Measurements from ENCODE around the gene NUP214.
A peak's percentile ranks its signal among the peaks of the same experiment; 100 is the strongest.
"Not testable (repeated sequence)": the region's sequence is repeated elsewhere in the genome, so short reads cannot be mapped to it uniquely, and the experiment has no call there.

Gene NUP214

GRCh38 chr9:131197160-131197911, 72.0 kb downstream of the NUP214 start:
- DNase-seq (ENCODE audit: low spot score): no peak

GRCh38 chr9:131198041-131198715, 72.8 kb downstream of the NUP214 start:
- no peak for DNase-seq (ENCODE audit: low spot score)

DNA sequence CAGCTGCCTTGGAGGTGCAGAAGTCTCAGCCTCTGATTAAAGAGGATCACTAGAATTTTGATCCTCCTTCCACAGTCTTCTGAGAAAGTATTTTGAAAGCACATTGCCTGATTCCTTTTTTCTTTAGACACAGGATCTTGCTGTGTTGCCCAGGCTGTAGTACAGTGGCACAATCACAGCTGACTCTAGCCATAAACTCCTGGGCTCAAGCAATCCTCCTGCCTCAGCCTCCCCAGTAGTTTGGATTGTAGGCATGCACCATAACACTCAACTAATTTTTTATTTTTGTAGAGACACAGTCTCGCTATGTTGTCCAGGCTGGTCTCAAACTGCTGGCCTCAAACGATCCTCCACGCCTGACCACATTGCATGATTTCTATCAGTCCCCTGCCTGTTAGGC, 76.5 kb downstream of the NUP214 start:
- DNase-seq (ENCODE audit: low spot score): no peak

DNA sequence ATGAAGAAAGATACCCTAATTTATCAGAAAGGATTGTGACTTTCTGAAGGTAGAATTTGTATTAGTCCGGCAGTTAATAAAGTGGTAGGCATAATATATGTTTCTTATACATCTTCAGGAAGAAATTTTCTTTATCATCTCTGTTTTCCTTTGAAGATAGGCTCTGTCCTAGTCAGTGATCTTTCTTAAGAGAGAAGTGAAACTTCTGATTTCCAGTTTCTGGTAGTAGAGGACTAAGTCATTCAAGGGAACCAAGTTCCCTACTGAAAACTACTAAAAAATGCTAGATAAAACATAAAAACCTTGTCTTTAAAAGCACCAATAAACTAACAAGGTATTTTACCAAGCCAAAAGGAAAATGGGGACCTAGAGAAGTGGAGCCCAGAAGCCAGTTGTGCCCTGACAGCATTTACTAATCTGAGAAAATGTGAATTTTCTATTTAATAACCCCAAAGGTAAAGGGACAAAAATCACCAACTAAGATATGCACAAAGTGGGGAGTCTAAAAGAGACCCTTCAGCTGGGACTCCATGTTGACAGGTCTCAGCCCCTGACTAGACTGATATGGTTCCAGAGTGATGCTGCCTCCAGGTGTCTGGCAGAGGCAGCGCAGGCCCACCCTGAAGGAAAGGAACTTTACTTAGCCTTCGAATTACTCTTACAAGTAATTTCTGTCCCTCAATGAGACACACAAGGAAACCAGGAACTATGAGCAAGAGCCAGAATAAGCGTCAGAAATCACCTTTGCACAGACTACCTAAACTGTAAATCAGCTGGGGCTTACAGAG, 78.2 kb downstream of the NUP214 start:
- peak; percentile 59 for DNase-seq (ENCODE audit: low spot score)

GRCh38 chr9:131204285-131204684, 78.9 kb downstream of the NUP214 start:
- DNase-seq (ENCODE audit: low spot score): no peak

- no peak for DNase-seq (ENCODE audit: low spot score)
These were observed 81.1 kb downstream of the NUP214 start for GRCh38 chr9:131206495-131206894.

- not testable (repeated sequence) for DNase-seq (ENCODE audit: low spot score)
These were observed 86.5 kb downstream of the NUP214 start for GRCh38 chr9:131211920-131212319.

- no peak for DNase-seq (ENCODE audit: low spot score)
These were observed 89.0 kb downstream of the NUP214 start for GRCh38 chr9:131214286-131214856.

- DNase-seq (ENCODE audit: low spot score): no peak
These were observed 89.5 kb downstream of the NUP214 start for GRCh38 chr9:131214876-131215275.

DNA sequence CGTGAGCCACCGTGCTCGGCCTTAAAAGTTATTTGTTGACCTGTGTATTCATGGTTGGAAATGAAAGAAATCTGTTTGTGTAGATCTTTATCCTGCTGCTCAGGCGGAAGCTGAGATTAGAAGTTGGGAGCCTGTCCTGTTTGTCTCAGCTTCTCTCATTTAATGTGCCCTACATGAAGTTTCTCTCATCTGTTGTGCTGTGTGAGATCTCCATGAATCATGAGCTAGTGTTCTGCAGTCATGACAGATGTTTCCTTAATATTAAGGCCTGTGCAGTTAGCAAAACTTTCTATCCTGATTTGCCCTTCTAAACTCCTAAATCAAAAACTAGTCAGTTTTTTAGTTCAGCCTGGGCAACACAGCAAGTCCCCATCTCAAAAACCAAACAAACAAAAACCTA, 91.4 kb downstream of the NUP214 start:
- DNase-seq (ENCODE audit: low spot score): no peak

DNA sequence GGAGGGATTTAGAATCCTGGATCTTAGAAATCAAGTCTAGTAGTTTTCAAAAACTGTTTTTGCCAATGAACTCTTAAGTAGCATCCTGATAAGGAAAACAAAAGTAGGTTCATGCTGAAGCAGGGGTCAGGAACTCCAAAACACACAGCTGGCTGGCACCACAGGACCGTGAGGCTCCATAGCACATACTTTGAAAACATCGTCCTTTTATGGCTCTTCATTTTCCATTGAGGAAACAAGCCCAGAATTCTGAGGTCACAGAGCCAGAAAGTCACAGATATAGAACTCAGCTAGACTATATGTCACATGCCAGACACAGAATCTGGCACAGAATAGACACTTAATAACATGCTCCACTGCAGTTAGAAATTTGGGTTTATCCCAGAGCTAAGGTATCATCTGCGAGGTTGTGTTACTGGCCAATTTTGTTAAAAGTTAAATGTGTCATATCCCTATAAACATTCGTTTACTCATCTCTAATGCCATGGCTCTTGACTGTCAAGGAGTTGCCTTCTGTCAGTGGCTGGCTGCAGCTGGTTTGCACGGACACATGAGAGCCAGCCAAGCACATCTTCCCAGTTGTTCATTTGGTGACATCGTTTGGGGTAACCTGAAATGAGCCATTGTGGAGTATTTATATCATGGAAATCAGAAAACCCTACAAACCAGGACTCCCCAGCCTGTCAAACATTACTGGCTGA, 92.1 kb downstream of the NUP214 start:
- DNase-seq (ENCODE audit: low spot score): no peak

- no peak for DNase-seq (ENCODE audit: low spot score)
These were observed 93.0 kb downstream of the NUP214 start for GRCh38 chr9:131218370-131218769.

- DNase-seq (ENCODE audit: low spot score): no peak
These were observed 95.1 kb downstream of the NUP214 start for GRCh38 chr9:131220485-131220884.

DNA sequence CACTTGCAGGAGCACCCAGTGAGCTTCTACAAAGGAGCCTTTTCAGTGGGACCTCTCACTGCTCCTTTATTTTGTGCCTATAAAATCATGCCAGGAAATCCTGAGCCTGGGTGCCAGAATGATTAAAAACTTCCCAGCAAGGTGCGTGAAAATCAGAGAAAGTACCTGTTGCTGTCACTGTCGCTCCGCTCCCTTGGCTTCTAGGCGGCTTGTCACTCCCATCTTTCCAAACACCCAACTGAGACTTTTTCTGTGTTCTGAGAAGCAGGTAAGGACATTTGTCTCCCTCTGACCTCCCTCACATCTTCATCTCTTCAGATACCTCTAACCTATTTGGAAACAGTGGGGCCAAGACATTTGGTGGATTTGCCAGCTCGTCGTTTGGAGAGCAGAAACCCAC, 97.1 kb downstream of the NUP214 start:
- DNase-seq (ENCODE audit: low spot score): no peak

DNA sequence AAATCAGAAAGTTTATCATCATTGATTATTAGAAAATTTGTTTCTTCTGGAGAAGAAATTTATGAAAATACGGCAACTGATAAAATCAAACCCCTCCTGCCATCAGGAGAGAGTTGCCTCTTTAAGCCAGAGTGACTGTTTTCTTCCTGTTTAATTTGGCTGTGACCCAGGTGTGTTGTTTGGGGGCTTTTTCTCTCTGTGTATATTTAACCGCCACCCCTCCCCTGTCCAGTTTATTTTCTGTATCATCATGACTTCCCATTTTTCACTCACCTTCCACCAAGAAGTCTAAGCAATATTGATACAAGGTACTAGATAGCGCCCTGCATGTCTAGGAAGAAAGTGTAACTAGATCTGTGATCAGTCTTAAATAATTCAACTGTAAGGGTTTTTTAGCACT, 100.8 kb downstream of the NUP214 start:
- no peak for DNase-seq (ENCODE audit: low spot score)

DNA sequence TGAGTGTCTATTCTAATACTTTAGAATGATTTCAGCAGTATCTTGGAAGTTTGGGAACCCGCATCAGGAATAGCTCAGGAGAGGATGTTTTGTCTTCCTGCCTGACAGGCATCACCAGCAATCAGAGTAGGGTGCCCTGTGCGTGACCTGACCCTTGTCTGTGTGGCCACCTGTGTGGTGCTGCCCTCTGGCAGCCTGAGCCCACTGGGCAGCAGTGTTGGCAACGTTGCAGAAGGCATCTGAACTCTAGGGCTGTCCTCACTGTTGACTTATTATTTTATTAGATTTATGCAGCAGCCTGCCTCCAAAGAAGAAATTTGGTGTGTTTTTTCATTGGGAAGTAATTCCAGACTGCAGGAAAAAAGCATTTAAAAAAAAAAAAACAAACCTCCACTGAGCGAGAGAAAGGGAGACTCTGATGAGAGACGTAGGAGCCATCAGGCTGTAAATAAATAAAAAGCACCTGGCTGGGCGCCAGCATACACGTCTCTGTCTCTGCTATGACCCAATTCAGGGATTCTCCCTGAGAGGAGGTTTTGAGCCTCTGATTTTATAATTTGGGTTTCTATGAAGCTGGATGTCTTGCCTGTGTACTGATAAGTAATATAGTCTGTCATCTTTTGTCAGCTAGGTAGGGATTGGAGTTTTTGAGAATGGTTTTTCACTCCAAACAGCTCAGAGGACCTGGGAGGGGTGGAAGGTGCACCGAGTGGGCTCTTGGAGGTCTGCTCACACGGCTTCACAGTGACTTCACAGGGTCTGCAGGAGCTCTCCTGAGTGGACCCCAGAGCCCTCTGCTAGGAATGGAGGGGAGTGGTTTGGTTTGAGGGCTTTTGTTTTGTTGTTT, 101.9 kb downstream of the NUP214 start:
- DNase-seq (ENCODE audit: low spot score): no peak

GRCh38 chr9:131227959-131228460, 102.6 kb downstream of the NUP214 start:
- DNase-seq (ENCODE audit: low spot score): no peak

GRCh38 chr9:131228988-131229387, 103.6 kb downstream of the NUP214 start:
- DNase-seq (ENCODE audit: low spot score): no peak

DNA sequence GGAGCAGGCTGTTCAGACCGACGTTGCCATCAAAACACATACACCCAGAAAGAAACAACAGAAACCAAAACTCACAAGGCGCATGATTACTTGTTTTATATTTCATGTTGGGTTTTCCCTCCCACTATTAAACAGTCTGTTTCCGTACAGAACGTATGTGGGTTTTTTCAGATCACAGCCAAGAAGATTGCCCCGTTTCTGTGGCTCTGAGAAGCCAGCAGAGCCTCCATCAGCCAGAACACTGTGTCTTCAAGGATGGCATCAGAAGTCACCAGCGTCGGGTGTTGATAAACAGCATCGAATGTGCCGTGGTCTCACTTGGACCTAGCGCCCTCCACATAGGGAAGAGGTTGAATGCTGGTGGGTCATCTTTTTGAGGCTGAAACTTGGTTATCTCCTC, 108.2 kb downstream of the NUP214 start:
- DNase-seq (ENCODE audit: low spot score): no peak

GRCh38 chr9:131233995-131234394, 108.6 kb downstream of the NUP214 start:
- DNase-seq (ENCODE audit: low spot score): no peak
